PC-3 (cell line): ENCODE measurements around the gene NADK2. TPM values are rescaled to one million over a fixed set of nuclear protein-coding genes. Genes with fewer than 3 reads are reported as not detected.

Source experiments
- ATAC-seq: fragments of 200-7000 bp; cut with Tn5 transposase; 2 replicates; pipeline ENCODE4 v1.9.1; 2020; ENCODE audit warnings: mild to moderate bottlenecking, moderate library complexity
- BruUV-seq: library from RNA; stranded (reverse); fragments of 400-500 nt; replicated peaks from 2 replicates; lab custom pipeline; 2021; lab: Mats Ljungman, UMichigan
- CTCF ChIA-PET: fragments of 300-600 bp; sonication (Branson Sonifier 250); formaldehyde crosslinking; loops from one replicate; lab custom pipeline; 2022; ENCODE audit warnings: antibody characterized with exemption; lab: Charles Lee
- POLR2A ChIA-PET: fragments of 300-600 bp; sonication (Branson Sonifier 250); formaldehyde crosslinking; loops from one replicate; lab custom pipeline; 2022; ENCODE audit warnings: antibody characterized with exemption; ENCODE audit not compliant: unreplicated experiment; lab: Charles Lee
- DNase-seq: peaks from one replicate; pipeline ENCODE4 v3.0.0-alpha.2; 2015
- H2AFZ ChIP-seq: fragments of 300-600 bp; sonication (generic); 2 replicates; pipeline ENCODE4 v1.6.0; 2016; ENCODE audit warnings: antibody characterized with exemption, low read length
- H3F3A ChIP-seq: fragments of 300-600 bp; sonication (generic); one replicate; pipeline ENCODE4 v1.6.0; 2017; ENCODE audit warnings: antibody characterized with exemption, low read length, control low read depth, mild to moderate bottlenecking; ENCODE audit not compliant: unreplicated experiment
- H3K27ac ChIP-seq: fragments of 300-600 bp; sonication (generic); 2 replicates; pipeline ENCODE4 v1.5.1; 2016; ENCODE audit warnings: mild to moderate bottlenecking, low read length
- H3K27me3 ChIP-seq: fragments of 300-600 bp; sonication (generic); 2 replicates; pipeline ENCODE4 v1.6.1; 2016; ENCODE audit warnings: low read length, mixed read lengths
- H3K36me3 ChIP-seq: fragments of 300-600 bp; sonication (generic); 2 replicates; pipeline ENCODE4 v1.6.1; 2016; ENCODE audit warnings: low read depth, mixed run types, low read length, mixed read lengths
- H3K4me1 ChIP-seq: fragments of 300-600 bp; sonication (generic); 2 replicates; pipeline ENCODE4 v1.5.1; 2016; ENCODE audit warnings: low read length; ENCODE audit not compliant: insufficient read depth
- H3K4me2 ChIP-seq: fragments of 300-600 bp; sonication (generic); 2 replicates; pipeline ENCODE4 v1.6.0; 2016; ENCODE audit warnings: low read length
- H3K4me3 ChIP-seq: fragments of 300-600 bp; sonication (generic); 2 replicates; pipeline ENCODE4 v1.5.1; 2016; ENCODE audit warnings: mild to moderate bottlenecking, low read length, mixed read lengths
- H3K79me2 ChIP-seq: fragments of 300-600 bp; sonication (generic); 2 replicates; pipeline ENCODE4 v1.6.1; 2017; ENCODE audit warnings: low read length, mixed read lengths
- H3K9ac ChIP-seq: fragments of 300-600 bp; sonication (generic); 2 replicates; pipeline ENCODE4 v1.6.0; 2016; ENCODE audit warnings: mild to moderate bottlenecking, low read length
- H3K9me2 ChIP-seq: fragments of 300-600 bp; sonication (generic); replicated peaks from 2 replicates; pipeline ENCODE4 v1.6.1; 2016; ENCODE audit warnings: mixed run types, low read length, mixed read lengths
- H3K9me3 ChIP-seq: fragments of 300-600 bp; sonication (generic); 2 replicates; pipeline ENCODE4 v1.6.1; 2016; ENCODE audit warnings: low read length, mixed read lengths
- H4K20me1 ChIP-seq: fragments of 300-600 bp; sonication (generic); 2 replicates; pipeline ENCODE4 v1.6.1; 2016; ENCODE audit warnings: low read length, mixed read lengths
- CTCF ChIP-seq: fragments of 300-600 bp; sonication (generic); conservative IDR thresholded peaks from 2 replicates; pipeline ENCODE4 v1.5.1; 2017; ENCODE audit warnings: antibody characterized with exemption, low read depth, mild to moderate bottlenecking, low read length
- EZH2 ChIP-seq: fragments of 300-600 bp; sonication (generic); IDR thresholded peaks from one replicate; pipeline ENCODE4 v1.6.1; 2017; ENCODE audit warnings: antibody characterized with exemption, mild to moderate bottlenecking, low read length; ENCODE audit not compliant: unreplicated experiment
- EZH2phosphoT487 ChIP-seq: fragments of 300-600 bp; sonication (generic); IDR thresholded peaks from 2 replicates; pipeline ENCODE4 v1.6.1; 2018; ENCODE audit warnings: mild to moderate bottlenecking, antibody characterized with exemption, low read length, borderline replicate concordance
- intact Hi-C: fragments of 100-400 bp; cut with micrococcal nuclease; formaldehyde crosslinking; loops from 2 replicates; pipeline ENCODE4 v1.9.0; 2023
- microRNA-seq: library from miRNA; unstranded; fragments of <30 nt; microRNA quantifications from one replicate; pipeline ENCODE4 v1.1.0, GENCODE V29; 2020; ENCODE audit not compliant: unreplicated experiment
- total RNA-seq: library from RNA; depleted of rRNA; stranded (reverse); fragments of >200 nt; gene quantifications from 2 replicates; pipeline ENCODE4 v1.2.3, GENCODE V29; 2014; rRNA removed

NADK2 gene
- total RNA-seq, 1 experiment from 2014 or later, result 17.7 TPM

- Histone ChIP-seq H4K20me1 (no peaks in the 10 kb centered on the region), H3K4me1 (peaks cover 31% of the 10 kb centered on the region), H3F3A (no peaks in the 10 kb centered on the region), H3K4me3 (no peak overlapping the region), H3K9me3 (no peaks in the 10 kb centered on the region), H3K79me2 (peaks cover 31% of the 10 kb centered on the region), H2AFZ (no peak overlapping the region), H3K9ac (no peak overlapping the region), H3K27me3 (no peaks in the 10 kb centered on the region), H3K4me2 (no peak overlapping the region), H3K9me2 (no peaks in the 10 kb centered on the region), H3K27ac (no peak overlapping the region), H3K36me3 (no peaks in the 10 kb centered on the region)
- DNase-seq (no peak), ATAC-seq (no peak)
- intact Hi-C loops, result no loop called here
- ChIA-PET CTCF (interaction anchor here (1.9 kb wide), 1 partner anchor 68 kb away, joined by 5 read pairs; no protein-coding TSS in a partner anchor), POLR2A (no interaction called here)
- TF ChIP-seq EZH2 (no peak), CTCF (no peak), EZH2phosphoT487 (no peak)
- no TSS peak for BruUV-seq
These were observed 95.3 kb downstream of the NADK2 start for GRCh38 chr5:36146390-36146789.

DNA sequence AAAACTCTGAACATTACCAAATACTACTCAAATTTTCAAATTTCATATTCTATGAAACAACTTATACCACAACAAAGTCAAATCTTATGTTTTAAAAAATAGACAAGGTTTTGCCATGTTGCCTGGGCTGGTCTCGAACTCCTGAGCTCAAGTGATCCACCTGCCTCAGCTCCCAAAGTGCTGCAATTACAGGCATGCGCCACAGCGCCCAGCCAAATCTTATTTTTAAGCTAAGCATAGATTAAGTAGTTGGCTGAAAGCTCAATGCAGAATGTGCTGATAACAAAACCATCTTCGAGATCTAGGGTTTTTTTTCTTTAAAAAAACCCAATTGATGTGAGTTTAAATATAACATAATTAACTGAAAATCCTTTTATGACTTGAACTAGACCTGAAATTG lies 96.4 kb downstream of the NADK2 start:
- Histone ChIP-seq H3K4me1 (peaks cover 26% of the 10 kb centered on the region), H3K27ac (no peak overlapping the region), H3K36me3 (peaks cover 2% of the 10 kb centered on the region; the same call in 1 of the 2 replicates), H3K9ac (no peak overlapping the region), H3K9me3 (no peaks in the 10 kb centered on the region), H3K79me2 (peaks cover 22% of the 10 kb centered on the region), H3K4me3 (no peak overlapping the region), H2AFZ (no peak overlapping the region), H3K4me2 (no peak overlapping the region), H3K9me2 (no peaks in the 10 kb centered on the region), H3K27me3 (no peaks in the 10 kb centered on the region), H4K20me1 (no peaks in the 10 kb centered on the region), H3F3A (no peaks in the 10 kb centered on the region)
- TF ChIP-seq CTCF, result no peak
- no peak for TF ChIP-seq EZH2phosphoT487
- TF ChIP-seq EZH2, result no peak
- no TSS peak for BruUV-seq
- no peak for DNase-seq
- intact Hi-C loops, result no loop called here
- no peak for ATAC-seq
- ChIA-PET CTCF (interaction anchor here (1.9 kb wide), 1 partner anchor 67 kb away, joined by 5 read pairs; no protein-coding TSS in a partner anchor), POLR2A (no interaction called here)

Small RNA genes within 50 kb of the gene (microRNA-seq; reads per million reads assigned to microRNA genes)
- 1.3 reads per million for gene MIR580

Other genes starting within 250 kb of the NADK2 start
- gene UGT3A2, start 175.0 kb downstream of the NADK2 start, total RNA-seq, result not detected in 2 replicates
- 9.1 and 21.1 TPM in 2 replicates for gene LMBRD2, start 90.0 kb downstream of the NADK2 start, total RNA-seq
- gene SKP2, start 89.8 kb downstream of the NADK2 start, total RNA-seq, result 32.0 and 33.2 TPM in 2 replicates
- gene RANBP3L, start 60.0 kb upstream of the NADK2 start, total RNA-seq, result not detected in 2 replicates